Testis (tissue), 2 donors: Measurements from ENCODE around the gene ZNF462.

Experiments used
- POLR2A ChIP-seq: fragments of 450-650 bp; IDR thresholded peaks from one replicate; pipeline ENCODE4 v1.6.1; 2017; ENCODE audit warnings: antibody characterized with exemption, mild to moderate bottlenecking, moderate library complexity
- TF ChIP-seq, protein P1 (sequence below), 3 experiments: fragments of 450-650 bp in 2 of 3; fragments of 200-600 bp in 1 of 3; sonication (generic) in 1 of 3; IDR thresholded peaks; one replicate each; pipeline ENCODE4 v1.5.1; 2016 to 2019; ENCODE audit warnings: antibody characterized with exemption in 3 of 3, mild to moderate bottlenecking in 2 of 3, moderate library complexity in 1 of 3

- TF ChIP-seq, protein P1, sequence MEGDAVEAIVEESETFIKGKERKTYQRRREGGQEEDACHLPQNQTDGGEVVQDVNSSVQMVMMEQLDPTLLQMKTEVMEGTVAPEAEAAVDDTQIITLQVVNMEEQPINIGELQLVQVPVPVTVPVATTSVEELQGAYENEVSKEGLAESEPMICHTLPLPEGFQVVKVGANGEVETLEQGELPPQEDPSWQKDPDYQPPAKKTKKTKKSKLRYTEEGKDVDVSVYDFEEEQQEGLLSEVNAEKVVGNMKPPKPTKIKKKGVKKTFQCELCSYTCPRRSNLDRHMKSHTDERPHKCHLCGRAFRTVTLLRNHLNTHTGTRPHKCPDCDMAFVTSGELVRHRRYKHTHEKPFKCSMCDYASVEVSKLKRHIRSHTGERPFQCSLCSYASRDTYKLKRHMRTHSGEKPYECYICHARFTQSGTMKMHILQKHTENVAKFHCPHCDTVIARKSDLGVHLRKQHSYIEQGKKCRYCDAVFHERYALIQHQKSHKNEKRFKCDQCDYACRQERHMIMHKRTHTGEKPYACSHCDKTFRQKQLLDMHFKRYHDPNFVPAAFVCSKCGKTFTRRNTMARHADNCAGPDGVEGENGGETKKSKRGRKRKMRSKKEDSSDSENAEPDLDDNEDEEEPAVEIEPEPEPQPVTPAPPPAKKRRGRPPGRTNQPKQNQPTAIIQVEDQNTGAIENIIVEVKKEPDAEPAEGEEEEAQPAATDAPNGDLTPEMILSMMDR (IDR thresholded peaks at IDR 0.05), result no peak
- TF ChIP-seq POLR2A, result no peak
Measured at GRCh38 chr9:106918825-106919509, 56.0 kb downstream of the ZNF462 start.
